Neural progenitor cell (in vitro differentiated cells): ENCODE data around the gene SRBD1. TPM values are rescaled to one million over a fixed set of nuclear protein-coding genes. Genes with fewer than 3 reads are reported as not detected.

ENCODE experiments used
- DNase-seq: peaks from one replicate; pipeline ENCODE4 v3.0.0-alpha.2; 2016; ENCODE audit warnings: low spot score
- H2AFZ ChIP-seq: fragments of 200-600 bp; sonication (generic); replicated peaks from 2 replicates; pipeline ENCODE4 v1.6.1; 2016; ENCODE audit warnings: antibody characterized with exemption
- H3F3A ChIP-seq: fragments of 200-600 bp; sonication (generic); 2 replicates; pipeline ENCODE4 v1.6.1; 2016; ENCODE audit warnings: antibody characterized with exemption, low read depth
- H3K27ac ChIP-seq: fragments of 200-600 bp; sonication (generic); 2 replicates; pipeline ENCODE4 v1.5.1; 2016; ENCODE audit warnings: mild to moderate bottlenecking
- H3K27me3 ChIP-seq: fragments of 200-600 bp; sonication (generic); 2 replicates; pipeline ENCODE4 v1.6.1; 2016; ENCODE audit warnings: mild to moderate bottlenecking, moderate library complexity
- H3K36me3 ChIP-seq: fragments of 200-600 bp; sonication (generic); 2 replicates; pipeline ENCODE4 v1.5.1; 2016
- H3K4me1 ChIP-seq: fragments of 200-600 bp; sonication (generic); 2 replicates; pipeline ENCODE4 v1.6.1; 2016; ENCODE audit warnings: mixed run types
- H3K4me2 ChIP-seq: fragments of 200-600 bp; sonication (generic); 2 replicates; pipeline ENCODE4 v1.6.1; 2016
- H3K4me3 ChIP-seq: fragments of 200-600 bp; sonication (generic); 2 replicates; pipeline ENCODE4 v1.5.1; 2016
- H3K79me2 ChIP-seq: fragments of 200-600 bp; sonication (generic); 2 replicates; pipeline ENCODE4 v1.6.1; 2016; ENCODE audit warnings: low read depth
- H3K9ac ChIP-seq: fragments of 200-600 bp; sonication (generic); 2 replicates; pipeline ENCODE4 v1.6.1; 2016
- H3K9me3 ChIP-seq: fragments of 200-600 bp; sonication (generic); 2 replicates; pipeline ENCODE4 v1.5.1; 2016; ENCODE audit warnings: low read depth
- H4K20me1 ChIP-seq: fragments of 200-600 bp; sonication (generic); 2 replicates; pipeline ENCODE4 v1.6.1; 2016; ENCODE audit warnings: low read depth
- H3K27ac Mint-ChIP-seq: 3 replicates; pipeline ENCODE4 v1.8.0; 2021; ENCODE audit warnings: mixed read lengths
- H3K27me3 Mint-ChIP-seq: 2 replicates; pipeline ENCODE4 v1.8.0; 2022; ENCODE audit warnings: low read depth, mild to moderate bottlenecking, inconsistent platforms, moderate library complexity, mixed read lengths; ENCODE audit not compliant: insufficient read depth
- H3K36me3 Mint-ChIP-seq: 3 replicates; pipeline ENCODE4 v1.8.0; 2021; ENCODE audit warnings: mixed read lengths
- H3K4me1 Mint-ChIP-seq: 3 replicates; pipeline ENCODE4 v1.8.0; 2021; ENCODE audit warnings: mixed read lengths
- H3K4me3 Mint-ChIP-seq: 3 replicates; pipeline ENCODE4 v1.8.0; 2021; ENCODE audit warnings: mild to moderate bottlenecking, moderate library complexity, mixed read lengths
- H3K9me3 Mint-ChIP-seq: 3 replicates; pipeline ENCODE4 v1.8.0; 2020; ENCODE audit warnings: mixed read lengths
- EZH2 ChIP-seq: fragments of 200-600 bp; sonication (generic); IDR thresholded peaks from 2 replicates; pipeline ENCODE4 v1.6.1; 2017; ENCODE audit warnings: antibody characterized with exemption, mild to moderate bottlenecking, moderate library complexity
- EZH2phosphoT487 ChIP-seq: fragments of 200-600 bp; sonication (generic); IDR thresholded peaks from 2 replicates; pipeline ENCODE4 v1.6.1; 2017; ENCODE audit warnings: antibody characterized with exemption
- total RNA-seq: library from RNA; depleted of rRNA; stranded (reverse); fragments of >200 nt; gene quantifications from 2 replicates; pipeline ENCODE4 v1.2.3, GENCODE V29; 2015; ENCODE audit warnings: low replicate concordance
- TF ChIP-seq, protein P1 (sequence below): fragments of 200-600 bp; sonication (generic); IDR thresholded peaks from 2 replicates; pipeline ENCODE4 v1.5.1; 2017; ENCODE audit warnings: antibody characterized with exemption, mild to moderate bottlenecking

Gene SRBD1
- total RNA-seq, 1 donor from 2014 or later, result 37.2 TPM

DNA sequence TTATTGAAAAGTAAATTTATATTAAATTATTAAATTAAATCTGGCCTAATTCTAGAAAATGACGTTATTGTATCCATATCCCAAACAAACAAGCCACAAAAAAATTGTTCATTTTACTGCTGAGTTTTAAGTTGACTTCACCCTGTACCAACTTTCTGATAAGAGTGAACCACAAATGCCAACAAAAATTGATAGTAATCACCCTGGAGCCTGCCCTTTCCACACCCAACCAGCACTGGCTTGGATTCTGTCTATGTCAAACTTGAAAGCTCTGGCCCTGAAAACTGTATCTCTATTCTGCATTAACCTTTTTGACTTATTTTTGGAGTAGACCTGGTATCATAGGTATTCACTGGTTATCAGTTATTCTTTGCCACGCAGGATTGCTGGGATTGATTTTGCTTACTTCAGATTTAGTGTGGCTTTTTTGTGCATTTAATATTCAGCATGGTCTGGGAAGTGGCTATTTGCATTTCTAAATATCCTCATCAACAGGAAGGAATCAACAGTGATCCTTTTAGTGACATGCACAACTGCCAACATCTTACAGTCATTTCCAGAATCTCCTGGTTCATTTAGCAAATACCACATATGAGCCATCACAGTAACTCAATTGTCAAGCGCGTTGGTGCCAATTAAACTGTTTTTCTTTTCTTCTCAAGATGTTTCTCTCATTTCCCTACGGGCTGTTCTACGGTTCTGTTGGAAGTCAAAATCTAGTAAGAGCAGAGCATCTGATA lies 11.4 kb upstream of the SRBD1 start:
- Histone ChIP-seq H4K20me1 (no peaks in the 10 kb centered on the region), H3K36me3 (no peaks in the 10 kb centered on the region), H3K79me2 (no peaks in the 10 kb centered on the region), H3K9ac (no peak overlapping the region), H3K4me1 (no peaks in the 10 kb centered on the region), H3K9me3 (no peaks in the 10 kb centered on the region), H3K27me3 (no peaks in the 10 kb centered on the region), H3F3A (no peaks in the 10 kb centered on the region), H3K4me3 (no peak overlapping the region), H3K27ac (no peak overlapping the region), H2AFZ (no peak overlapping the region), H3K4me2 (no peak overlapping the region)
- TF ChIP-seq EZH2phosphoT487 (no peak), EZH2 (no peak)
- TF ChIP-seq, protein P1, sequence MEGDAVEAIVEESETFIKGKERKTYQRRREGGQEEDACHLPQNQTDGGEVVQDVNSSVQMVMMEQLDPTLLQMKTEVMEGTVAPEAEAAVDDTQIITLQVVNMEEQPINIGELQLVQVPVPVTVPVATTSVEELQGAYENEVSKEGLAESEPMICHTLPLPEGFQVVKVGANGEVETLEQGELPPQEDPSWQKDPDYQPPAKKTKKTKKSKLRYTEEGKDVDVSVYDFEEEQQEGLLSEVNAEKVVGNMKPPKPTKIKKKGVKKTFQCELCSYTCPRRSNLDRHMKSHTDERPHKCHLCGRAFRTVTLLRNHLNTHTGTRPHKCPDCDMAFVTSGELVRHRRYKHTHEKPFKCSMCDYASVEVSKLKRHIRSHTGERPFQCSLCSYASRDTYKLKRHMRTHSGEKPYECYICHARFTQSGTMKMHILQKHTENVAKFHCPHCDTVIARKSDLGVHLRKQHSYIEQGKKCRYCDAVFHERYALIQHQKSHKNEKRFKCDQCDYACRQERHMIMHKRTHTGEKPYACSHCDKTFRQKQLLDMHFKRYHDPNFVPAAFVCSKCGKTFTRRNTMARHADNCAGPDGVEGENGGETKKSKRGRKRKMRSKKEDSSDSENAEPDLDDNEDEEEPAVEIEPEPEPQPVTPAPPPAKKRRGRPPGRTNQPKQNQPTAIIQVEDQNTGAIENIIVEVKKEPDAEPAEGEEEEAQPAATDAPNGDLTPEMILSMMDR, result no peak
- H3K4me3 Mint-ChIP-seq, result no peak overlapping the region
- H3K27me3 Mint-ChIP-seq, result no peaks in the 10 kb centered on the region
- no peak for DNase-seq
- H3K4me1 Mint-ChIP-seq, result no peaks in the 10 kb centered on the region
- H3K36me3 Mint-ChIP-seq, result no peaks in the 10 kb centered on the region
- no peaks in the 10 kb centered on the region for H3K9me3 Mint-ChIP-seq
- H3K27ac Mint-ChIP-seq, result no peak overlapping the region

DNA sequence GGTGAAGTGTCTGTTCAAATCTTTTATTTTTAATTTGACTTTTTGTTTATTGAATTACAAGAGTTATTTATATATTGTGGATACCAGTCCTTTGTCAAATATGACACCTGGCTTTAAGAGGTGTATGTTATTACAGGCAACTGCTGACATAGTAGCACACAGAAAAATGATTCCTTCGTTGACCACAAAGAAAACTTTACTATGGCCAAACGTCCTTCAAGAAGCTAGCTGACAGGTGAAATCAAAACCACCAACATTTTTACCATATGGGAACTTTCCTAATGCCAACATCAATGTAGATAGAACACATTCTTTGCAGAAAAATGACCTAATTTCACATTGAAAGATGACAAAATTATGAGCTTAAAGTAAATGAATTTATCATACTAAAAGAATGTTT lies 6.4 kb upstream of the SRBD1 start:
- TF ChIP-seq EZH2 (no peak), EZH2phosphoT487 (no peak)
- TF ChIP-seq, protein P1, result no peak
- Histone ChIP-seq H4K20me1 (no peaks in the 10 kb centered on the region), H3K9ac (no peak overlapping the region), H3K36me3 (no peaks in the 10 kb centered on the region), H3K27me3 (no peaks in the 10 kb centered on the region), H3K27ac (no peak overlapping the region), H3K4me3 (no peak overlapping the region), H3F3A (no peaks in the 10 kb centered on the region), H3K79me2 (no peaks in the 10 kb centered on the region), H3K4me1 (no peaks in the 10 kb centered on the region), H3K9me3 (no peaks in the 10 kb centered on the region), H3K4me2 (no peak overlapping the region), H2AFZ (no peak overlapping the region)
- no peaks in the 10 kb centered on the region for H3K36me3 Mint-ChIP-seq
- no peaks in the 10 kb centered on the region for H3K27me3 Mint-ChIP-seq
- no peak overlapping the region for H3K4me3 Mint-ChIP-seq
- no peak overlapping the region for H3K27ac Mint-ChIP-seq
- no peaks in the 10 kb centered on the region for H3K9me3 Mint-ChIP-seq
- DNase-seq, result no peak
- no peaks in the 10 kb centered on the region for H3K4me1 Mint-ChIP-seq

DNA sequence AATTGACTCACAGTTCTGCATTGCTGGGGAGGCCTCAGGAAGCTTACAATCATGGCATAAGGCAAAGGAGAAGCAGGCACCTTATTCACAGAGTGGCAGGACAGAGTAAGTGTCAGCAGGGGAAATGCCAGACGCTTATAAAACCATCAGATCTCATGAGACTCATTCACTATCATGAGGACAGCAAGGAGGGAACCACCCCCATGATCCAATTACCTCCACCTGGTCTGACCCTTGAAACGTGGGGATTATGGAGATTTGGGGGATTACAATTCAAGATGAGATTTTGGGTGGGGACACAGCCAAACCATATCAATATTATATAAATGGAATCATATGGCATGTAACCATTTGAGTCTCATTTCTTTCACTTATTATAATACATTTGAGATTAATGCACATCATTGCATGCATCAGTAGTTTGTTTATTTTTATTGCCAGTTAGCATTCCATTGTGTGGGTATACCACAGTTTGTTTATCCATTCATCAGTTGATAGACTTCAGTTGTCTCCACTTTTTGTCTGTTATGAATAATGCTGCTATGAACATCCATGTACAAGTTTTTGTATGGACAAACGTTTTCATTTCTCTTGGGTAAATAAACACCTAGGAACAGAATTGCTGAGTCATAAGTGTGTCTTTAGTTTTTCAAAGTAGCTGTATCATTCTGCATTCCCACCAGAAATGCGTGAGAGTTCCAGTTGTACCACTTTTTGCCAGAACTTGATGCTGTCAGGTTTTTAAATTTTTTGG lies 5.8 kb upstream of the SRBD1 start:
- Histone ChIP-seq H3K4me1 (no peaks in the 10 kb centered on the region), H3K27ac (no peak overlapping the region), H3K9me3 (no peaks in the 10 kb centered on the region), H3K4me3 (no peak overlapping the region), H2AFZ (no peak overlapping the region), H3K27me3 (no peaks in the 10 kb centered on the region), H4K20me1 (no peaks in the 10 kb centered on the region), H3F3A (no peaks in the 10 kb centered on the region), H3K4me2 (no peak overlapping the region), H3K36me3 (no peaks in the 10 kb centered on the region), H3K9ac (no peak overlapping the region), H3K79me2 (no peaks in the 10 kb centered on the region)
- Mint-ChIP-seq H3K4me3 (no peak overlapping the region), H3K9me3 (no peaks in the 10 kb centered on the region), H3K27ac (no peak overlapping the region), H3K27me3 (no peaks in the 10 kb centered on the region), H3K36me3 (no peaks in the 10 kb centered on the region), H3K4me1 (no peaks in the 10 kb centered on the region)
- no peak for TF ChIP-seq EZH2
- TF ChIP-seq EZH2phosphoT487, result no peak
- TF ChIP-seq, protein P1, result no peak
- DNase-seq, result no peak
